ENCODE results near the gene IFT52.
A peak's percentile ranks its signal among the peaks of the same experiment; 100 is the strongest.
"Not testable (repeated sequence)": the region's sequence is repeated elsewhere in the genome, so short reads cannot be mapped to it uniquely, and the experiment has no call there.

IFT52 gene

GRCh38 chr20:43568706-43569105 is 22.0 kb upstream of the IFT52 start:
- DNase-seq, result no peak

GRCh38 chr20:43569282-43569681 is 21.5 kb upstream of the IFT52 start:
- no peak for DNase-seq

GRCh38 chr20:43570496-43570895 is 20.2 kb upstream of the IFT52 start:
- no peak for DNase-seq

- DNase-seq, result no peak
Measured at GRCh38 chr20:43571310-43571709, 19.4 kb upstream of the IFT52 start.

- no peak for DNase-seq
Measured at GRCh38 chr20:43571771-43572170, 19.0 kb upstream of the IFT52 start.

GRCh38 chr20:43572891-43573290 is 17.8 kb upstream of the IFT52 start:
- no peak for DNase-seq

- no peak for DNase-seq
Measured at GRCh38 chr20:43576108-43576507, 14.6 kb upstream of the IFT52 start.

GRCh38 chr20:43579861-43580793 is 10.6 kb upstream of the IFT52 start:
- DNase-seq, result no peak

- DNase-seq, result no peak
Measured at GRCh38 chr20:43583133-43583864, 7.4 kb upstream of the IFT52 start.

- DNase-seq, result peak in 1 of 2 donors; percentile 5
Measured at GRCh38 chr20:43583982-43584432, 6.7 kb upstream of the IFT52 start.

- DNase-seq, result no peak
Measured at GRCh38 chr20:43584448-43585136, 6.1 kb upstream of the IFT52 start.

- DNase-seq, result no peak
Measured at GRCh38 chr20:43586641-43587040, 4.1 kb upstream of the IFT52 start.

GRCh38 chr20:43588526-43588925 is 2.2 kb upstream of the IFT52 start:
- DNase-seq, result not testable (repeated sequence)

GRCh38 chr20:43590036-43590391 is 723 bp upstream of the IFT52 start:
- no peak for DNase-seq

- not testable (repeated sequence) for DNase-seq
Measured at GRCh38 chr20:43601960-43602359, 11.2 kb downstream of the IFT52 start.

- no peak for DNase-seq
Measured at GRCh38 chr20:43603124-43603523, 12.4 kb downstream of the IFT52 start.

- DNase-seq, result no peak
Measured at GRCh38 chr20:43605715-43606114, 15.0 kb downstream of the IFT52 start.

- not testable (repeated sequence) for DNase-seq
Measured at GRCh38 chr20:43607278-43607677, 16.5 kb downstream of the IFT52 start.

- no peak for DNase-seq
Measured at GRCh38 chr20:43631598-43631997, 40.9 kb downstream of the IFT52 start.

- DNase-seq, result no peak
Measured at GRCh38 chr20:43636429-43636828, 45.7 kb downstream of the IFT52 start.

- no peak for DNase-seq
Measured at GRCh38 chr20:43642548-43642947, 51.8 kb downstream of the IFT52 start.

- no peak for DNase-seq
Measured at GRCh38 chr20:43650997-43651525, 60.3 kb downstream of the IFT52 start.

- not testable (repeated sequence) for DNase-seq
Measured at GRCh38 chr20:43651650-43652184, 61.0 kb downstream of the IFT52 start.

Measured in inflammatory macrophage treated with lipopolysaccharide for 1 hour (primary cell).